Measurements from ENCODE around the gene IRGC. TPM values are rescaled to one million over a fixed set of nuclear protein-coding genes. Genes with fewer than 3 reads are reported as not detected.

The IRGC gene
- total and polyA plus RNA-seq, 2 donors = 0.02 TPM; not detected in 1

GRCh38 chr19:43727593-43727853 is 11.6 kb downstream of the IRGC start:
- Histone ChIP-seq H3K27ac (ENCODE audit: low read depth in 1 of 2, low read length in 1 of 2) (no peak overlapping the region), H3K9me3 (ENCODE audit: control insufficient read depth in 2 of 2, insufficient read depth in 1 of 2, low read length in 1 of 2) (no peaks in the 10 kb centered on the region), H3K27me3 (ENCODE audit: control insufficient read depth in 2 of 2, insufficient read depth in 1 of 2, low read length in 1 of 2) (no peaks in the 10 kb centered on the region), H3K36me3 (ENCODE audit: control insufficient read depth in 2 of 2, insufficient read depth in 2 of 2, low read length in 1 of 2) (peaks cover 35 to 40% of the 10 kb centered on the region in 2 donors), H3K4me1 (ENCODE audit: control insufficient read depth in 2 of 2, insufficient read depth in 2 of 2, low read length in 2 of 2) (no peaks in the 10 kb centered on the region), H3K4me3 (ENCODE audit: low read length in 2 of 2) (no peak overlapping the region)
- no peak for DNase-seq (ENCODE audit: low read depth in 6 of 9, low spot score in 9 of 9)
- 91% methylated on average over 4 of the region's 4 CpGs for WGBS

- H3K27me3 ChIP-seq (ENCODE audit: control insufficient read depth in 2 of 2, insufficient read depth in 1 of 2, low read length in 1 of 2) = no peaks in the 10 kb centered on the region
- no peaks in the 10 kb centered on the region for H3K9me3 ChIP-seq (ENCODE audit: control insufficient read depth in 2 of 2, insufficient read depth in 1 of 2, low read length in 1 of 2)
- WGBS = 97% methylated on average over 5 of the region's 5 CpGs
- H3K36me3 ChIP-seq (ENCODE audit: control insufficient read depth in 2 of 2, insufficient read depth in 2 of 2, low read length in 1 of 2) = peaks cover 54 to 63% of the 10 kb centered on the region in 2 donors
- no peak overlapping the region for H3K27ac ChIP-seq (ENCODE audit: low read depth in 1 of 2, low read length in 1 of 2)
- H3K4me3 ChIP-seq (ENCODE audit: low read length in 2 of 2) = no peak overlapping the region
- no peak for DNase-seq (ENCODE audit: low read depth in 6 of 9, low spot score in 9 of 9)
- no peaks in the 10 kb centered on the region for H3K4me1 ChIP-seq (ENCODE audit: control insufficient read depth in 2 of 2, insufficient read depth in 2 of 2, low read length in 2 of 2)
Measured at GRCh38 chr19:43729919-43730318, 14.0 kb downstream of the IRGC start.

GRCh38 chr19:43731346-43731745 is 15.5 kb downstream of the IRGC start:
- WGBS = 97% methylated on average over 14 of the region's 14 CpGs
- H3K4me3 ChIP-seq (ENCODE audit: low read length in 2 of 2) = no peak overlapping the region
- no peaks in the 10 kb centered on the region for H3K9me3 ChIP-seq (ENCODE audit: control insufficient read depth in 2 of 2, insufficient read depth in 1 of 2, low read length in 1 of 2)
- peaks cover 61 to 67% of the 10 kb centered on the region in 2 donors for H3K36me3 ChIP-seq (ENCODE audit: control insufficient read depth in 2 of 2, insufficient read depth in 2 of 2, low read length in 1 of 2)
- DNase-seq (ENCODE audit: low read depth in 6 of 9, low spot score in 9 of 9) = no peak
- no peak overlapping the region for H3K27ac ChIP-seq (ENCODE audit: low read depth in 1 of 2, low read length in 1 of 2)
- no peaks in the 10 kb centered on the region for H3K4me1 ChIP-seq (ENCODE audit: control insufficient read depth in 2 of 2, insufficient read depth in 2 of 2, low read length in 2 of 2)
- H3K27me3 ChIP-seq (ENCODE audit: control insufficient read depth in 2 of 2, insufficient read depth in 1 of 2, low read length in 1 of 2) = no peaks in the 10 kb centered on the region

GRCh38 chr19:43731846-43732245 is 16.0 kb downstream of the IRGC start:
- H3K27ac ChIP-seq (ENCODE audit: low read depth in 1 of 2, low read length in 1 of 2) = no peak overlapping the region
- H3K36me3 ChIP-seq (ENCODE audit: control insufficient read depth in 2 of 2, insufficient read depth in 2 of 2, low read length in 1 of 2) = peaks cover 66 to 72% of the 10 kb centered on the region in 2 donors
- DNase-seq (ENCODE audit: low read depth in 6 of 9, low spot score in 9 of 9) = no peak
- no peaks in the 10 kb centered on the region for H3K4me1 ChIP-seq (ENCODE audit: control insufficient read depth in 2 of 2, insufficient read depth in 2 of 2, low read length in 2 of 2)
- no peak overlapping the region for H3K4me3 ChIP-seq (ENCODE audit: low read length in 2 of 2)
- H3K27me3 ChIP-seq (ENCODE audit: control insufficient read depth in 2 of 2, insufficient read depth in 1 of 2, low read length in 1 of 2) = no peaks in the 10 kb centered on the region
- H3K9me3 ChIP-seq (ENCODE audit: control insufficient read depth in 2 of 2, insufficient read depth in 1 of 2, low read length in 1 of 2) = no peaks in the 10 kb centered on the region
- 84% methylated on average over 1 of the region's 1 CpG for WGBS

GRCh38 chr19:43735013-43735412 is 19.1 kb downstream of the IRGC start:
- Histone ChIP-seq H3K27me3 (ENCODE audit: control insufficient read depth in 2 of 2, insufficient read depth in 1 of 2, low read length in 1 of 2) (no peaks in the 10 kb centered on the region), H3K4me3 (ENCODE audit: low read length in 2 of 2) (no peak overlapping the region), H3K9me3 (ENCODE audit: control insufficient read depth in 2 of 2, insufficient read depth in 1 of 2, low read length in 1 of 2) (no peaks in the 10 kb centered on the region), H3K27ac (ENCODE audit: low read depth in 1 of 2, low read length in 1 of 2) (no peak overlapping the region), H3K36me3 (ENCODE audit: control insufficient read depth in 2 of 2, insufficient read depth in 2 of 2, low read length in 1 of 2) (peaks cover 78 to 84% of the 10 kb centered on the region in 2 donors), H3K4me1 (ENCODE audit: control insufficient read depth in 2 of 2, insufficient read depth in 2 of 2, low read length in 2 of 2) (no peaks in the 10 kb centered on the region)
- no peak for DNase-seq (ENCODE audit: low read depth in 6 of 9, low spot score in 9 of 9)
- WGBS = 98% methylated on average over 6 of the region's 6 CpGs

- H3K4me3 ChIP-seq (ENCODE audit: low read length in 2 of 2) = no peak overlapping the region
- H3K27ac ChIP-seq (ENCODE audit: low read depth in 1 of 2, low read length in 1 of 2) = no peak overlapping the region
- H3K27me3 ChIP-seq (ENCODE audit: control insufficient read depth in 2 of 2, insufficient read depth in 1 of 2, low read length in 1 of 2) = no peaks in the 10 kb centered on the region
- no peak for DNase-seq (ENCODE audit: low read depth in 6 of 9, low spot score in 9 of 9)
- no peaks in the 10 kb centered on the region for H3K4me1 ChIP-seq (ENCODE audit: control insufficient read depth in 2 of 2, insufficient read depth in 2 of 2, low read length in 2 of 2)
- no peaks in the 10 kb centered on the region for H3K9me3 ChIP-seq (ENCODE audit: control insufficient read depth in 2 of 2, insufficient read depth in 1 of 2, low read length in 1 of 2)
- peaks cover 84 to 87% of the 10 kb centered on the region in 2 donors for H3K36me3 ChIP-seq (ENCODE audit: control insufficient read depth in 2 of 2, insufficient read depth in 2 of 2, low read length in 1 of 2)
Measured at GRCh38 chr19:43735957-43736356, 20.1 kb downstream of the IRGC start.

- no peaks in the 10 kb centered on the region for H3K9me3 ChIP-seq (ENCODE audit: control insufficient read depth in 2 of 2, insufficient read depth in 1 of 2, low read length in 1 of 2)
- H3K27ac ChIP-seq (ENCODE audit: low read depth in 1 of 2, low read length in 1 of 2) = no peak overlapping the region
- 86% methylated on average over 5 of the region's 5 CpGs for WGBS
- no peak for DNase-seq (ENCODE audit: low read depth in 6 of 9, low spot score in 9 of 9)
- no peaks in the 10 kb centered on the region for H3K4me1 ChIP-seq (ENCODE audit: control insufficient read depth in 2 of 2, insufficient read depth in 2 of 2, low read length in 2 of 2)
- H3K4me3 ChIP-seq (ENCODE audit: low read length in 2 of 2) = no peak overlapping the region
- H3K36me3 ChIP-seq (ENCODE audit: control insufficient read depth in 2 of 2, insufficient read depth in 2 of 2, low read length in 1 of 2) = peaks cover 81 to 82% of the 10 kb centered on the region in 2 donors
- H3K27me3 ChIP-seq (ENCODE audit: control insufficient read depth in 2 of 2, insufficient read depth in 1 of 2, low read length in 1 of 2) = no peaks in the 10 kb centered on the region
Measured at GRCh38 chr19:43738780-43739211, 22.9 kb downstream of the IRGC start.

- Histone ChIP-seq H3K9me3 (ENCODE audit: control insufficient read depth in 2 of 2, insufficient read depth in 1 of 2, low read length in 1 of 2) (no peaks in the 10 kb centered on the region), H3K4me1 (ENCODE audit: control insufficient read depth in 2 of 2, insufficient read depth in 2 of 2, low read length in 2 of 2) (no peaks in the 10 kb centered on the region), H3K36me3 (ENCODE audit: control insufficient read depth in 2 of 2, insufficient read depth in 2 of 2, low read length in 1 of 2) (peaks cover 82 to 86% of the 10 kb centered on the region in 2 donors), H3K27ac (ENCODE audit: low read depth in 1 of 2, low read length in 1 of 2) (no peak overlapping the region), H3K27me3 (ENCODE audit: control insufficient read depth in 2 of 2, insufficient read depth in 1 of 2, low read length in 1 of 2) (no peaks in the 10 kb centered on the region), H3K4me3 (ENCODE audit: low read length in 2 of 2) (no peak overlapping the region)
- WGBS = 96% methylated on average over 16 of the region's 16 CpGs
- DNase-seq (ENCODE audit: low read depth in 6 of 9, low spot score in 9 of 9) = no peak
Measured at GRCh38 chr19:43739439-43740235, 23.8 kb downstream of the IRGC start.

GRCh38 chr19:43741075-43741825 is 25.4 kb downstream of the IRGC start:
- no peak overlapping the region for H3K27ac ChIP-seq (ENCODE audit: low read depth in 1 of 2, low read length in 1 of 2)
- 98% methylated on average over 10 of the region's 10 CpGs for WGBS
- no peak overlapping the region for H3K4me3 ChIP-seq (ENCODE audit: low read length in 2 of 2)
- H3K9me3 ChIP-seq (ENCODE audit: control insufficient read depth in 2 of 2, insufficient read depth in 1 of 2, low read length in 1 of 2) = no peaks in the 10 kb centered on the region
- no peaks in the 10 kb centered on the region for H3K4me1 ChIP-seq (ENCODE audit: control insufficient read depth in 2 of 2, insufficient read depth in 2 of 2, low read length in 2 of 2)
- peaks cover 85 to 88% of the 10 kb centered on the region in 2 donors for H3K36me3 ChIP-seq (ENCODE audit: control insufficient read depth in 2 of 2, insufficient read depth in 2 of 2, low read length in 1 of 2)
- no peaks in the 10 kb centered on the region for H3K27me3 ChIP-seq (ENCODE audit: control insufficient read depth in 2 of 2, insufficient read depth in 1 of 2, low read length in 1 of 2)
- no peak for DNase-seq (ENCODE audit: low read depth in 6 of 9, low spot score in 9 of 9)

Data from thymus (tissue), 11 donors.